ENCODE results near the gene VPS39.

The VPS39 gene

DNA sequence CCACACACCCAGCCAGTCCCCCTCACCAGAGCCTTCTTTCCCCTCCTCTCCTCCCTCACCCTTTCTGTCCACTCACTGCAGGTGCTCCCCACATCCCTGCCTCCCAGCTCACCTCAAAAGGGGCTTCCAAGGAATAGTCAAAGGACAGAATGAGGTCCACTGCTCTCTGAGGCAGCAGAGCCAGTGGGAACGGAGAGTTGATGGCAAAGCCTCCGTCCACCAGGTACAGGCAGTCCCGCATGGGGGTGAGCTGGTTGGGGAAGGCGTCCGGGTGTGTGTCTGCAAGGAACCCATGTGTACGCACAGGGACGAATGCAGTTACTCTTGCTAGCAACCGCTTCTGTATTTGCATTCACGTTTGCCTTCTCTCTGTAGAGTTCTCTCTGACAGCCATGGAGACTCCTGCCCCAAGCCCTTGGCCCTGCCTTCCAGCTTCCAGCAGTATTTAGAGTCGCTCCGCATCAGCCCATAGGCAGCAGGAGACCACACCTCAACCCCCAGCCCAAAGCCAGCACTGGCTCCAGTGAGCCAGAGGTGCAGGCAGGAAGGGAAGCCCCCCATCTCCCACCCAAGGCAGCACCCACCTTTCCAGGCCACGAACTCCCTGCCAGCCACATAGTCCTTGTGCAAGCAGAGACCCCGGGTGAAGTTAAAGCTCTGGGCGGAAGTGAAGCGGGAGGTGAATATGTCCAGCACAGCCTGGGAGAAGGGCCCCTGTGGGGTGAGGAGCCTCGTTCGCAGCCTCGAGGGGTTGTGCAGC, 64.1 kb downstream of the VPS39 start:
- Histone ChIP-seq H3K9me3 (ENCODE audit: control insufficient read depth, insufficient read depth, low read depth, low read length) (no peaks in the 10 kb centered on the region), H3K4me3 (ENCODE audit: low read depth, low read length) (no peak overlapping the region), H3K4me1 (ENCODE audit: control insufficient read depth, insufficient read depth, low read length) (no peaks in the 10 kb centered on the region), H3K27ac (ENCODE audit: extremely low read depth, low read depth, low read length) (no peak overlapping the region), H3K36me3 (ENCODE audit: control insufficient read depth in 2 of 2, insufficient read depth in 1 of 2, low read length in 2 of 2) (no peaks in the 10 kb centered on the region)
- TF ChIP-seq, protein P1, sequence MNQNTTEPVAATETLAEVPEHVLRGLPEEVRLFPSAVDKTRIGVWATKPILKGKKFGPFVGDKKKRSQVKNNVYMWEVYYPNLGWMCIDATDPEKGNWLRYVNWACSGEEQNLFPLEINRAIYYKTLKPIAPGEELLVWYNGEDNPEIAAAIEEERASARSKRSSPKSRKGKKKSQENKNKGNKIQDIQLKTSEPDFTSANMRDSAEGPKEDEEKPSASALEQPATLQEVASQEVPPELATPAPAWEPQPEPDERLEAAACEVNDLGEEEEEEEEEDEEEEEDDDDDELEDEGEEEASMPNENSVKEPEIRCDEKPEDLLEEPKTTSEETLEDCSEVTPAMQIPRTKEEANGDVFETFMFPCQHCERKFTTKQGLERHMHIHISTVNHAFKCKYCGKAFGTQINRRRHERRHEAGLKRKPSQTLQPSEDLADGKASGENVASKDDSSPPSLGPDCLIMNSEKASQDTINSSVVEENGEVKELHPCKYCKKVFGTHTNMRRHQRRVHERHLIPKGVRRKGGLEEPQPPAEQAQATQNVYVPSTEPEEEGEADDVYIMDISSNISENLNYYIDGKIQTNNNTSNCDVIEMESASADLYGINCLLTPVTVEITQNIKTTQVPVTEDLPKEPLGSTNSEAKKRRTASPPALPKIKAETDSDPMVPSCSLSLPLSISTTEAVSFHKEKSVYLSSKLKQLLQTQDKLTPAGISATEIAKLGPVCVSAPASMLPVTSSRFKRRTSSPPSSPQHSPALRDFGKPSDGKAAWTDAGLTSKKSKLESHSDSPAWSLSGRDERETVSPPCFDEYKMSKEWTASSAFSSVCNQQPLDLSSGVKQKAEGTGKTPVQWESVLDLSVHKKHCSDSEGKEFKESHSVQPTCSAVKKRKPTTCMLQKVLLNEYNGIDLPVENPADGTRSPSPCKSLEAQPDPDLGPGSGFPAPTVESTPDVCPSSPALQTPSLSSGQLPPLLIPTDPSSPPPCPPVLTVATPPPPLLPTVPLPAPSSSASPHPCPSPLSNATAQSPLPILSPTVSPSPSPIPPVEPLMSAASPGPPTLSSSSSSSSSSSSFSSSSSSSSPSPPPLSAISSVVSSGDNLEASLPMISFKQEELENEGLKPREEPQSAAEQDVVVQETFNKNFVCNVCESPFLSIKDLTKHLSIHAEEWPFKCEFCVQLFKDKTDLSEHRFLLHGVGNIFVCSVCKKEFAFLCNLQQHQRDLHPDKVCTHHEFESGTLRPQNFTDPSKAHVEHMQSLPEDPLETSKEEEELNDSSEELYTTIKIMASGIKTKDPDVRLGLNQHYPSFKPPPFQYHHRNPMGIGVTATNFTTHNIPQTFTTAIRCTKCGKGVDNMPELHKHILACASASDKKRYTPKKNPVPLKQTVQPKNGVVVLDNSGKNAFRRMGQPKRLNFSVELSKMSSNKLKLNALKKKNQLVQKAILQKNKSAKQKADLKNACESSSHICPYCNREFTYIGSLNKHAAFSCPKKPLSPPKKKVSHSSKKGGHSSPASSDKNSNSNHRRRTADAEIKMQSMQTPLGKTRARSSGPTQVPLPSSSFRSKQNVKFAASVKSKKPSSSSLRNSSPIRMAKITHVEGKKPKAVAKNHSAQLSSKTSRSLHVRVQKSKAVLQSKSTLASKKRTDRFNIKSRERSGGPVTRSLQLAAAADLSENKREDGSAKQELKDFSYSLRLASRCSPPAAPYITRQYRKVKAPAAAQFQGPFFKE (tag by site-specific recombination; IDR thresholded peaks at IDR 0.05; ENCODE audit: borderline replicate concordance) = no peak
- no peak for TF ChIP-seq ZNF658 (tag by site-specific recombination; IDR thresholded peaks at IDR 0.05)
- TF ChIP-seq GLIS2 (tag by site-specific recombination; IDR thresholded peaks at IDR 0.05) = no peak
- no peak for TF ChIP-seq ZNF785 (tag by site-specific recombination; IDR thresholded peaks at IDR 0.05)
- TF ChIP-seq ZFP3 (tag by site-specific recombination; IDR thresholded peaks at IDR 0.05; ENCODE audit: low read depth) = no peak
- TF ChIP-seq, protein P2, sequence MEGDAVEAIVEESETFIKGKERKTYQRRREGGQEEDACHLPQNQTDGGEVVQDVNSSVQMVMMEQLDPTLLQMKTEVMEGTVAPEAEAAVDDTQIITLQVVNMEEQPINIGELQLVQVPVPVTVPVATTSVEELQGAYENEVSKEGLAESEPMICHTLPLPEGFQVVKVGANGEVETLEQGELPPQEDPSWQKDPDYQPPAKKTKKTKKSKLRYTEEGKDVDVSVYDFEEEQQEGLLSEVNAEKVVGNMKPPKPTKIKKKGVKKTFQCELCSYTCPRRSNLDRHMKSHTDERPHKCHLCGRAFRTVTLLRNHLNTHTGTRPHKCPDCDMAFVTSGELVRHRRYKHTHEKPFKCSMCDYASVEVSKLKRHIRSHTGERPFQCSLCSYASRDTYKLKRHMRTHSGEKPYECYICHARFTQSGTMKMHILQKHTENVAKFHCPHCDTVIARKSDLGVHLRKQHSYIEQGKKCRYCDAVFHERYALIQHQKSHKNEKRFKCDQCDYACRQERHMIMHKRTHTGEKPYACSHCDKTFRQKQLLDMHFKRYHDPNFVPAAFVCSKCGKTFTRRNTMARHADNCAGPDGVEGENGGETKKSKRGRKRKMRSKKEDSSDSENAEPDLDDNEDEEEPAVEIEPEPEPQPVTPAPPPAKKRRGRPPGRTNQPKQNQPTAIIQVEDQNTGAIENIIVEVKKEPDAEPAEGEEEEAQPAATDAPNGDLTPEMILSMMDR (tag by site-specific recombination; IDR thresholded peaks at IDR 0.05) = no peak
- TF ChIP-seq ZNF76 (tag by site-specific recombination; IDR thresholded peaks at IDR 0.05; ENCODE audit: borderline replicate concordance, low read depth) = no peak
- TF ChIP-seq, protein P3, sequence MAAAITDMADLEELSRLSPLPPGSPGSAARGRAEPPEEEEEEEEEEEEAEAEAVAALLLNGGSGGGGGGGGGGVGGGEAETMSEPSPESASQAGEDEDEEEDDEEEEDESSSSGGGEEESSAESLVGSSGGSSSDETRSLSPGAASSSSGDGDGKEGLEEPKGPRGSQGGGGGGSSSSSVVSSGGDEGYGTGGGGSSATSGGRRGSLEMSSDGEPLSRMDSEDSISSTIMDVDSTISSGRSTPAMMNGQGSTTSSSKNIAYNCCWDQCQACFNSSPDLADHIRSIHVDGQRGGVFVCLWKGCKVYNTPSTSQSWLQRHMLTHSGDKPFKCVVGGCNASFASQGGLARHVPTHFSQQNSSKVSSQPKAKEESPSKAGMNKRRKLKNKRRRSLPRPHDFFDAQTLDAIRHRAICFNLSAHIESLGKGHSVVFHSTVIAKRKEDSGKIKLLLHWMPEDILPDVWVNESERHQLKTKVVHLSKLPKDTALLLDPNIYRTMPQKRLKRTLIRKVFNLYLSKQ (tag by site-specific recombination; IDR thresholded peaks at IDR 0.05; ENCODE audit: borderline replicate concordance) = no peak
- no peak for TF ChIP-seq GLIS1 (tag by site-specific recombination; IDR thresholded peaks at IDR 0.05)
- TF ChIP-seq, protein P4, sequence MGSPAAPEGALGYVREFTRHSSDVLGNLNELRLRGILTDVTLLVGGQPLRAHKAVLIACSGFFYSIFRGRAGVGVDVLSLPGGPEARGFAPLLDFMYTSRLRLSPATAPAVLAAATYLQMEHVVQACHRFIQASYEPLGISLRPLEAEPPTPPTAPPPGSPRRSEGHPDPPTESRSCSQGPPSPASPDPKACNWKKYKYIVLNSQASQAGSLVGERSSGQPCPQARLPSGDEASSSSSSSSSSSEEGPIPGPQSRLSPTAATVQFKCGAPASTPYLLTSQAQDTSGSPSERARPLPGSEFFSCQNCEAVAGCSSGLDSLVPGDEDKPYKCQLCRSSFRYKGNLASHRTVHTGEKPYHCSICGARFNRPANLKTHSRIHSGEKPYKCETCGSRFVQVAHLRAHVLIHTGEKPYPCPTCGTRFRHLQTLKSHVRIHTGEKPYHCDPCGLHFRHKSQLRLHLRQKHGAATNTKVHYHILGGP (tag by site-specific recombination; IDR thresholded peaks at IDR 0.05) = no peak
- no peak for TF ChIP-seq ZNF560 (tag by site-specific recombination; IDR thresholded peaks at IDR 0.05; ENCODE audit: borderline replicate concordance)
- TF ChIP-seq YY2 (tag by site-specific recombination; IDR thresholded peaks at IDR 0.05) = no peak
- TF ChIP-seq, protein P5, sequence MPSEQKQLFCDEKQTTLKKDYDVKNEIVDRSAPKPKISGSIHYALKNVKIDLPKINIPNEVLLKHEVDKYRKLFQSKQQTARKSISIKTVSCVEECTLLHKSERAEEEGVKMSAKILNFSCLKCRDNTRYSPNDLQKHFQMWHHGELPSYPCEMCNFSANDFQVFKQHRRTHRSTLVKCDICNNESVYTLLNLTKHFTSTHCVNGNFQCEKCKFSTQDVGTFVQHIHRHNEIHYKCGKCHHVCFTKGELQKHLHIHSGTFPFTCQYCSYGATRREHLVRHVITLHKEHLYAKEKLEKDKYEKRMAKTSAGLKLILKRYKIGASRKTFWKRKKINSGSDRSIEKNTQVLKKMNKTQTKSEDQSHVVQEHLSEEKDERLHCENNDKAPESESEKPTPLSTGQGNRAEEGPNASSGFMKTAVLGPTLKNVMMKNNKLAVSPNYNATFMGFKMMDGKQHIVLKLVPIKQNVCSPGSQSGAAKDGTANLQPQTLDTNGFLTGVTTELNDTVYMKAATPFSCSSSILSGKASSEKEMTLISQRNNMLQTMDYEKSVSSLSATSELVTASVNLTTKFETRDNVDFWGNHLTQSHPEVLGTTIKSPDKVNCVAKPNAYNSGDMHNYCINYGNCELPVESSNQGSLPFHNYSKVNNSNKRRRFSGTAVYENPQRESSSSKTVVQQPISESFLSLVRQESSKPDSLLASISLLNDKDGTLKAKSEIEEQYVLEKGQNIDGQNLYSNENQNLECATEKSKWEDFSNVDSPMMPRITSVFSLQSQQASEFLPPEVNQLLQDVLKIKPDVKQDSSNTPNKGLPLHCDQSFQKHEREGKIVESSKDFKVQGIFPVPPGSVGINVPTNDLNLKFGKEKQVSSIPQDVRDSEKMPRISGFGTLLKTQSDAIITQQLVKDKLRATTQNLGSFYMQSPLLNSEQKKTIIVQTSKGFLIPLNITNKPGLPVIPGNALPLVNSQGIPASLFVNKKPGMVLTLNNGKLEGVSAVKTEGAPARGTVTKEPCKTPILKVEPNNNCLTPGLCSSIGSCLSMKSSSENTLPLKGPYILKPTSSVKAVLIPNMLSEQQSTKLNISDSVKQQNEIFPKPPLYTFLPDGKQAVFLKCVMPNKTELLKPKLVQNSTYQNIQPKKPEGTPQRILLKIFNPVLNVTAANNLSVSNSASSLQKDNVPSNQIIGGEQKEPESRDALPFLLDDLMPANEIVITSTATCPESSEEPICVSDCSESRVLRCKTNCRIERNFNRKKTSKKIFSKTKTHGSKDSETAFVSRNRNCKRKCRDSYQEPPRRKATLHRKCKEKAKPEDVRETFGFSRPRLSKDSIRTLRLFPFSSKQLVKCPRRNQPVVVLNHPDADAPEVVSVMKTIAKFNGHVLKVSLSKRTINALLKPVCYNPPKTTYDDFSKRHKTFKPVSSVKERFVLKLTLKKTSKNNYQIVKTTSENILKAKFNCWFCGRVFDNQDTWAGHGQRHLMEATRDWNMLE (tag by site-specific recombination; conservative IDR thresholded peaks at IDR 0.05; ENCODE audit: low read depth) = no peak
- CTCF ChIA-PET = interaction anchor here (1.8 kb wide), 1 partner anchor 9 kb away, joined by 7 read pairs; no protein-coding TSS in a partner anchor
- POLR2A ChIA-PET = no interaction called here
